Panc1 (cell line): ENCODE measurements around the gene RUFY2.

Experiments used
- CTCF ChIP-seq: fragments of 450-650 bp; IDR thresholded peaks from 2 replicates; pipeline ENCODE4 v1.5.1; 2017; ENCODE audit warnings: mild to moderate bottlenecking
- POLR2AphosphoS5 ChIP-seq: IDR thresholded peaks from 2 replicates; pipeline ENCODE4 v1.6.1; 2012; ENCODE audit warnings: mild to moderate bottlenecking, low read depth, low read length, moderate library complexity
- REST ChIP-seq, 2 experiments: IDR thresholded peaks; 2 replicates each; pipeline ENCODE4 v1.6.1; 2011 to 2012; ENCODE audit warnings: low read depth in 2 of 2, control low read depth in 1 of 2, low read length in 1 of 2, mild to moderate bottlenecking in 1 of 2, moderate library complexity in 1 of 2; ENCODE audit not compliant: insufficient read depth in 1 of 2
- SIN3A ChIP-seq: IDR thresholded peaks from 2 replicates; pipeline ENCODE4 v1.6.1; 2012; ENCODE audit warnings: low read depth, mild to moderate bottlenecking, low read length, moderate library complexity, borderline replicate concordance; ENCODE audit not compliant: insufficient read depth
- TCF7L2 ChIP-seq: IDR thresholded peaks from 2 replicates; pipeline ENCODE4 v1.6.1; 2011; ENCODE audit warnings: mild to moderate bottlenecking, low read depth, low read length, inconsistent platforms

GRCh38 chr10:68340358-68341080, 66.6 kb downstream of the RUFY2 start:
- no peak for TF ChIP-seq CTCF
- no peak for TF ChIP-seq POLR2AphosphoS5
- no peak for TF ChIP-seq REST (IDR thresholded peaks at IDR 0.05; ENCODE audit: insufficient read depth in 1 of 2, low read depth in 2 of 2, low read length in 1 of 2)
- TF ChIP-seq TCF7L2 = no peak
- no peak for TF ChIP-seq SIN3A
